Smooth muscle cell (in vitro differentiated cells): ENCODE data around the gene SMTNL2. TPM values are rescaled to one million over a fixed set of nuclear protein-coding genes. Genes with fewer than 3 reads are reported as not detected.

Experiments used
- DNase-seq: peaks from one replicate; lab custom pipeline; 2025; ENCODE audit not compliant: unreplicated experiment; lab: John Stamatoyannopoulos, UW
- H2AFZ ChIP-seq: fragments of 200-600 bp; sonication (generic); 2 replicates; pipeline ENCODE4 v1.6.0; 2016; ENCODE audit warnings: antibody characterized with exemption, low read depth, mild to moderate bottlenecking
- H3F3A ChIP-seq: fragments of 200-600 bp; sonication (generic); 2 replicates; pipeline ENCODE4 v1.6.0; 2017; ENCODE audit warnings: antibody characterized with exemption, low read depth
- H3K27ac ChIP-seq: fragments of 200-600 bp; sonication (generic); 2 replicates; pipeline ENCODE4 v1.5.1; 2016; ENCODE audit warnings: low read depth, mild to moderate bottlenecking
- H3K27me3 ChIP-seq: fragments of 200-600 bp; sonication (generic); 2 replicates; pipeline ENCODE4 v1.6.1; 2016; ENCODE audit warnings: low read depth, mild to moderate bottlenecking
- H3K36me3 ChIP-seq: fragments of 200-600 bp; sonication (generic); 2 replicates; pipeline ENCODE4 v1.5.1; 2016; ENCODE audit warnings: low read depth
- H3K4me1 ChIP-seq: fragments of 200-600 bp; sonication (generic); 2 replicates; pipeline ENCODE4 v1.5.1; 2016; ENCODE audit warnings: low read depth
- H3K4me2 ChIP-seq: fragments of 200-600 bp; sonication (generic); 2 replicates; pipeline ENCODE4 v1.6.0; 2016; ENCODE audit warnings: mild to moderate bottlenecking
- H3K4me3 ChIP-seq: fragments of 200-600 bp; sonication (generic); 2 replicates; pipeline ENCODE4 v1.5.1; 2016; ENCODE audit warnings: mild to moderate bottlenecking
- H3K79me2 ChIP-seq: fragments of 200-600 bp; sonication (generic); 2 replicates; pipeline ENCODE4 v1.6.0; 2016; ENCODE audit warnings: low read depth, mild to moderate bottlenecking
- H3K9ac ChIP-seq: fragments of 200-600 bp; sonication (generic); 2 replicates; pipeline ENCODE4 v1.6.0; 2016; ENCODE audit warnings: low read depth
- H3K9me3 ChIP-seq: fragments of 200-600 bp; sonication (generic); replicated peaks from 2 replicates; pipeline ENCODE4 v1.5.1; 2016; ENCODE audit warnings: low read depth
- H4K20me1 ChIP-seq: fragments of 200-600 bp; sonication (generic); 2 replicates; pipeline ENCODE4 v1.6.0; 2016; ENCODE audit warnings: low read depth
- WGBS: methylation state at CpG from one replicate; pipeline ENCODE4 v1.1.7; 2016; ENCODE audit warnings: low lambda C conversion rate; 5-methylcytosine and 5-hydroxymethylcytosine counted together
- polyA plus RNA-seq: library from polyadenylated mRNA; unstranded; fragments of >200 nt; fragmentation: Nextera tagmentation; extraction: Ambion mirVana; gene quantifications from 2 replicates; pipeline ENCODE4 v1.2.1, GENCODE V29; 2016
- total RNA-seq: library from RNA; depleted of rRNA; stranded (reverse); fragments of >200 nt; gene quantifications from 2 replicates; pipeline ENCODE4 v1.2.3, GENCODE V29; 2014
- TF ChIP-seq, protein P1 (sequence below): fragments of 200-600 bp; sonication (generic); IDR thresholded peaks from 2 replicates; pipeline ENCODE4 v1.5.1; 2017; ENCODE audit warnings: borderline replicate concordance, mild to moderate bottlenecking, antibody characterized with exemption; ENCODE audit not compliant: insufficient read depth, poor library complexity, severe bottlenecking

SMTNL2 gene
- total and polyA plus RNA-seq, 2 experiments from 2014 or later, result 5.1 to 8.3 TPM

DNA sequence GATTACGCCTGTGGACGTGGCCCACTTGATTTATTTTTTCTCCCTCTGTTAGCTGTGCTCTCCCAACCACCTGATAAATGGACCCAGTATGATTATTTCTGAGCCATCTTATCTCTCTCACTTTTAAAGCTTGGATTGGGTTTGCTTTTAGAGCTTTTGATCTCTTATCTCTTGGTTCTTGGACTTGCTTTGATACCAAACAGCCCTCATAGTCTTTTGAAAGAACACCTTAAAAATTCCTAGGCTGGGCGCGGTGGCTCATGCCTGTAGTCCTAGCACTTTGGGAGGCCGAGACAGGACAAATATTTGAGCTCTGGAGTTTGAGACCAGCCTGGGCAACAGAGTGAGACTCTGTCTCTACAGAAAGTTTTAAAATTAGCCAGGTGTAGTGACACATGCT is 25.8 kb downstream of the SMTNL2 start:
- Histone ChIP-seq H3K4me2 (no peak overlapping the region), H3K9me3 (no peaks in the 10 kb centered on the region), H3K79me2 (no peaks in the 10 kb centered on the region), H3K9ac (no peak overlapping the region), H3K27me3 (no peaks in the 10 kb centered on the region), H3K36me3 (no peaks in the 10 kb centered on the region), H2AFZ (no peak overlapping the region), H3K4me3 (peak overlapping the region; percentile 24), H3F3A (no peaks in the 10 kb centered on the region), H3K4me1 (peaks cover 8% of the 10 kb centered on the region), H4K20me1 (no peaks in the 10 kb centered on the region), H3K27ac (no peak overlapping the region)
- TF ChIP-seq, protein P1, sequence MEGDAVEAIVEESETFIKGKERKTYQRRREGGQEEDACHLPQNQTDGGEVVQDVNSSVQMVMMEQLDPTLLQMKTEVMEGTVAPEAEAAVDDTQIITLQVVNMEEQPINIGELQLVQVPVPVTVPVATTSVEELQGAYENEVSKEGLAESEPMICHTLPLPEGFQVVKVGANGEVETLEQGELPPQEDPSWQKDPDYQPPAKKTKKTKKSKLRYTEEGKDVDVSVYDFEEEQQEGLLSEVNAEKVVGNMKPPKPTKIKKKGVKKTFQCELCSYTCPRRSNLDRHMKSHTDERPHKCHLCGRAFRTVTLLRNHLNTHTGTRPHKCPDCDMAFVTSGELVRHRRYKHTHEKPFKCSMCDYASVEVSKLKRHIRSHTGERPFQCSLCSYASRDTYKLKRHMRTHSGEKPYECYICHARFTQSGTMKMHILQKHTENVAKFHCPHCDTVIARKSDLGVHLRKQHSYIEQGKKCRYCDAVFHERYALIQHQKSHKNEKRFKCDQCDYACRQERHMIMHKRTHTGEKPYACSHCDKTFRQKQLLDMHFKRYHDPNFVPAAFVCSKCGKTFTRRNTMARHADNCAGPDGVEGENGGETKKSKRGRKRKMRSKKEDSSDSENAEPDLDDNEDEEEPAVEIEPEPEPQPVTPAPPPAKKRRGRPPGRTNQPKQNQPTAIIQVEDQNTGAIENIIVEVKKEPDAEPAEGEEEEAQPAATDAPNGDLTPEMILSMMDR, result no peak
- WGBS, result 74% methylated on average over 5 of the region's 5 CpGs
- no peak for DNase-seq

DNA sequence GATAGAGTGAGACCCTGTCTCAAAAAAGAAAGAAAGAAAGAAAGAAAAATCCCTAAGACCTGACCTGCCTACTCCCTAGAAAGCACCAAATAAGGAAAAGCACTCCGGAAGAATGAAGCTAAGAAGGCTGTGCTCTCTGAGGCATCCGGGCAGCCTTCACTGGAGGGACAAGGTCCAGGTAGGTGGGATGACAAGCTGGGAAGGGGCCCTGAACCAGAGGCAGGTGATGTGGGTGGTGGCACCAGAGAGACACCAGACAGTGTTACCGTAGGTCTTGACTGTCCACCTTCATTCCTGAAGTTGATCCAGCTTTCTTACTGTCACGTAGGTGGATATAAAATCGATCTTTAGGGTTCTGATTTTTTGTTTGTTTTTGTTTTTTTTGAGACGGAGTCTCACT is 26.3 kb downstream of the SMTNL2 start:
- peaks cover 8% of the 10 kb centered on the region for H3K4me1 ChIP-seq
- no peaks in the 10 kb centered on the region for H3F3A ChIP-seq
- TF ChIP-seq, protein P1, result no peak
- DNase-seq, result no peak
- no peaks in the 10 kb centered on the region for H3K36me3 ChIP-seq
- H3K27me3 ChIP-seq, result no peaks in the 10 kb centered on the region
- no peaks in the 10 kb centered on the region for H4K20me1 ChIP-seq
- H3K27ac ChIP-seq, result no peak overlapping the region
- no peaks in the 10 kb centered on the region for H3K79me2 ChIP-seq
- H3K9me3 ChIP-seq, result no peaks in the 10 kb centered on the region
- no peak overlapping the region for H2AFZ ChIP-seq
- WGBS, result 86% methylated on average over 6 of the region's 6 CpGs
- H3K4me2 ChIP-seq, result no peak overlapping the region
- H3K4me3 ChIP-seq, result peak overlapping the region; percentile 24
- no peak overlapping the region for H3K9ac ChIP-seq

DNA sequence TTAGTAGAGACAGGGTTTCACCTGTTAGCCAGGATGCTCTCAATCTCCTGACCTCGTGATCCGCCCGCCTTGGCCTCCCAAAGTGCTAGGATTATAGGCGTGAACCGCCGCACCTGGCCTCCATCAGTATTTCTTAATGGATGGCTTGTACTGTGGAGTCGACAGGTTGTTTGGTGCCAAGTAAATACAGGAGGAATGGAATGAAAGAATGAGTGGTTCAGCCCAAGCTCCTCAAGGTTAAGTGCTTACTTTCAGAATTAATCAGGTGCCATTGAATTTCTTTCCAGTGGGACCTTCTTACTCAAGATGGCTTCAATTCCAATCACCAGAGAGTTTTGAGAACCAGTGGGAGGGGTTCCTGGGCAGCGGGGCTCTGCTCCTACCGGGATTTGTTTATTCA is 32.1 kb downstream of the SMTNL2 start:
- Histone ChIP-seq H3F3A (no peaks in the 10 kb centered on the region), H3K9ac (no peak overlapping the region), H3K9me3 (no peaks in the 10 kb centered on the region), H3K79me2 (no peaks in the 10 kb centered on the region), H3K4me1 (no peaks in the 10 kb centered on the region), H4K20me1 (no peaks in the 10 kb centered on the region), H2AFZ (no peak overlapping the region), H3K27ac (no peak overlapping the region), H3K4me3 (no peak overlapping the region), H3K4me2 (no peak overlapping the region), H3K36me3 (no peaks in the 10 kb centered on the region), H3K27me3 (no peaks in the 10 kb centered on the region)
- TF ChIP-seq, protein P1, result no peak
- WGBS, result 93% methylated on average over 9 of the region's 9 CpGs
- DNase-seq, result no peak

DNA sequence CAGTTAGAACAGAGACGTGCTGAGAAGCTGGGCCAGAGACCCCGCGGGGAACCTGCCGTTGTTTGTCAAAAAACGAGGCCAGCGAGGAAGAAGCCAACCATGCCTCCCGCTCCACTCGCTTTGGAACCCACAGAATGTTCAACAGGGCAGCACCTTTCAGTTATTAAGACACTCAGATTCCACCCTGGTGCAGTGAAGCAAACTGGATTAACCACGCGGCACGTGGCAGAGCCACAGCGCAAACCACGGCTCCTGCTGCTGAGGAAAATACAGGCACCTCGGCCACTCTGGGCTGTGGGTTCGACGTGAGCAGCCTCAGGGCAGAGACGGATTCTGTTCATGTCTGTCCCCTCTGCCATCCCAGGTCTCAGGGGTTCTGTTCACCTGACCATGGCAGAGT is 32.8 kb downstream of the SMTNL2 start:
- no peak overlapping the region for H3K27ac ChIP-seq
- H3K4me1 ChIP-seq, result no peaks in the 10 kb centered on the region
- no peaks in the 10 kb centered on the region for H3K9me3 ChIP-seq
- H2AFZ ChIP-seq, result no peak overlapping the region
- no peaks in the 10 kb centered on the region for H3K79me2 ChIP-seq
- WGBS, result 91% methylated on average over 17 of the region's 17 CpGs
- H3F3A ChIP-seq, result no peaks in the 10 kb centered on the region
- no peak for DNase-seq
- H3K4me2 ChIP-seq, result no peak overlapping the region
- no peaks in the 10 kb centered on the region for H4K20me1 ChIP-seq
- no peaks in the 10 kb centered on the region for H3K36me3 ChIP-seq
- no peak overlapping the region for H3K9ac ChIP-seq
- H3K4me3 ChIP-seq, result no peak overlapping the region
- no peaks in the 10 kb centered on the region for H3K27me3 ChIP-seq
- TF ChIP-seq, protein P1, result no peak
